AG04450 (cell line): Measurements from ENCODE around the gene DBNDD1. TPM values are rescaled to one million over a fixed set of nuclear protein-coding genes. Genes with fewer than 3 reads are reported as not detected.
A peak's percentile ranks its signal among the peaks of the same experiment; 100 is the strongest.
"Not testable (repeated sequence)": the region's sequence is repeated elsewhere in the genome, so short reads cannot be mapped to it uniquely, and the experiment has no call there.

Source experiments
- CTCF ChIA-PET: fragments of 300-600, 350-600 bp; formaldehyde crosslinking; extraction: SDS; loops from one replicate; lab custom pipeline; 2022; ENCODE audit warnings: antibody characterized with exemption, inconsistent platforms; lab: Charles Lee
- POLR2A ChIA-PET: fragments of 350-600 bp; formaldehyde crosslinking; extraction: SDS; loops from one replicate; lab custom pipeline; 2021; ENCODE audit warnings: antibody characterized with exemption, inconsistent platforms; lab: Yijun Ruan, JAX
- DNase-seq: peaks from one replicate; pipeline ENCODE4 v3.0.0-alpha.2; 2011; ENCODE audit warnings: low read depth, low spot score
- H3K27ac ChIP-seq: one replicate; pipeline ENCODE4 v1.5.1; 2012; ENCODE audit warnings: low read depth, low read length, control low read depth
- H3K27me3 ChIP-seq: one replicate; pipeline ENCODE4 v1.6.0; 2012; ENCODE audit warnings: low read length; ENCODE audit not compliant: control insufficient read depth, insufficient read depth
- H3K4me3 ChIP-seq: 2 replicates; pipeline ENCODE4 v1.5.1; 2011; ENCODE audit warnings: mild to moderate bottlenecking, low read depth, low read length, control low read depth
- H3K9me3 ChIP-seq: 2 replicates; pipeline ENCODE4 v1.5.1; 2012; ENCODE audit warnings: low read length; ENCODE audit not compliant: control insufficient read depth, insufficient read depth
- polyA minus RNA-seq: library from RNA; depleted of rRNA, polyadenylated mRNA; stranded (reverse); fragments of >200 nt; gene quantifications from 2 replicates; pipeline ENCODE4 v1.2.3, GENCODE V29; 2011; rRNA and poly(A)+ RNA removed
- polyA plus RNA-seq: library from polyadenylated mRNA; depleted of rRNA; stranded (reverse); fragments of >200 nt; gene quantifications from 2 replicates; pipeline ENCODE4 v1.2.3, GENCODE V29; 2011; rRNA removed
- TF ChIP-seq, protein P1 (sequence below): IDR thresholded peaks from 2 replicates; pipeline ENCODE4 v1.5.1; 2011; ENCODE audit warnings: low read depth, low read length, control low read depth, inconsistent platforms

The DBNDD1 gene, protein sequence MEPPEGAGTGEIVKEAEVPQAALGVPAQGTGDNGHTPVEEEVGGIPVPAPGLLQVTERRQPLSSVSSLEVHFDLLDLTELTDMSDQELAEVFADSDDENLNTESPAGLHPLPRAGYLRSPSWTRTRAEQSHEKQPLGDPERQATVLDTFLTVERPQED
- polyA plus RNA-seq (9.2 and 12.5 TPM in 2 replicates), polyA minus RNA-seq (5.8 and 7.2 TPM in 2 replicates)

DNA sequence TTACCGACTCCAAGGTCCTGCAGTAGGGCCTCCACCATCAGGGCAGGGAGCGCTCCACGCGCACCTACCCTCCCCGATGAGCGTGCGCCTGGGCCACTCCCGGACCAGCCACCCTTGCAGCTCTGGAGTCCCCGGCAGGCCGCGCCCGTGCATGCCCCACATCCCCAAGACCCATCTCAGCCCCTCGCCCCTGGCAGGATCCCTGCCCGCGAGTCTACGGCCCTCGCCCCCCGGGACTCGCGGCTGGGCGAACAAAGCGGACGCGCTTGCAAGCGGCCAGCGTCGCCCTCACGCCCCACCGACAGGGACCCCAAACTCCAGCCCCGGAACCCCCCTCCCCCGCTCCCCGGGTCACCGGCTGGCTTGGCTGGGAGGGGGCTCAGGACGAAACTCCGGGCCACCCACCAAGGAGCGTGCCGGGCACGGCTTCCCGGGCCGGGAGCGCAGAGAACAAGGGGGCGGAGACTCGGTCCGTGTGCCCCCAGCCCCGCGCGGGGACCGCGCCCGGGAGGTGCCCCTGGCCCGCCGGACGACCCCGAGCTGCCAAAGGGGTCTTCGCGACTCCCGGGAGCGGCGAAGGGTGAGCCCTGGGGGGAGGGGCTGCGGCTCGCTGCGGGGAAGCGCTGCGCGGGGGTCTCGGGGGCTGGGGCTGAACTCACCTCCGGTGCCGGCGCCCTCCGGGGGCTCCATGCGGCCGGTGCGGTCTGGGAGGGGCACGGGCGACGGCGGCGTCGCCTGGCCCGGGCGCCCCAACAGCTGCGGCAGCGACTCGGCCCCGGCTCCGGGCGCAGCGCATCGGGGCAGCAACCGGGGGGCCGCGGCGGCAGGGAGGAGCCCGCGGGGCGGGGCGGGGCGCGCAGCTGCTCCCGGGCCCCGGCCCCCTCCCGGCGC is at the start of gene DBNDD1:
TSS of gene DBNDD1 (minus strand) at position 805 of the 891 bp plus-strand sequence. CDS start at position 690, 115 bp downstream.
- TF ChIP-seq, protein P1, sequence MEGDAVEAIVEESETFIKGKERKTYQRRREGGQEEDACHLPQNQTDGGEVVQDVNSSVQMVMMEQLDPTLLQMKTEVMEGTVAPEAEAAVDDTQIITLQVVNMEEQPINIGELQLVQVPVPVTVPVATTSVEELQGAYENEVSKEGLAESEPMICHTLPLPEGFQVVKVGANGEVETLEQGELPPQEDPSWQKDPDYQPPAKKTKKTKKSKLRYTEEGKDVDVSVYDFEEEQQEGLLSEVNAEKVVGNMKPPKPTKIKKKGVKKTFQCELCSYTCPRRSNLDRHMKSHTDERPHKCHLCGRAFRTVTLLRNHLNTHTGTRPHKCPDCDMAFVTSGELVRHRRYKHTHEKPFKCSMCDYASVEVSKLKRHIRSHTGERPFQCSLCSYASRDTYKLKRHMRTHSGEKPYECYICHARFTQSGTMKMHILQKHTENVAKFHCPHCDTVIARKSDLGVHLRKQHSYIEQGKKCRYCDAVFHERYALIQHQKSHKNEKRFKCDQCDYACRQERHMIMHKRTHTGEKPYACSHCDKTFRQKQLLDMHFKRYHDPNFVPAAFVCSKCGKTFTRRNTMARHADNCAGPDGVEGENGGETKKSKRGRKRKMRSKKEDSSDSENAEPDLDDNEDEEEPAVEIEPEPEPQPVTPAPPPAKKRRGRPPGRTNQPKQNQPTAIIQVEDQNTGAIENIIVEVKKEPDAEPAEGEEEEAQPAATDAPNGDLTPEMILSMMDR, result no peak
- POLR2A ChIA-PET, result interaction anchor here (0.7 to 1.0 kb wide), 2 partner anchors 46 to 97 kb away, joined by 3 to 4 read pairs; no protein-coding TSS in a partner anchor
- H3K9me3 ChIP-seq, result no peaks in the 10 kb centered on the region; the same call in 1 of the 2 replicates

DNA sequence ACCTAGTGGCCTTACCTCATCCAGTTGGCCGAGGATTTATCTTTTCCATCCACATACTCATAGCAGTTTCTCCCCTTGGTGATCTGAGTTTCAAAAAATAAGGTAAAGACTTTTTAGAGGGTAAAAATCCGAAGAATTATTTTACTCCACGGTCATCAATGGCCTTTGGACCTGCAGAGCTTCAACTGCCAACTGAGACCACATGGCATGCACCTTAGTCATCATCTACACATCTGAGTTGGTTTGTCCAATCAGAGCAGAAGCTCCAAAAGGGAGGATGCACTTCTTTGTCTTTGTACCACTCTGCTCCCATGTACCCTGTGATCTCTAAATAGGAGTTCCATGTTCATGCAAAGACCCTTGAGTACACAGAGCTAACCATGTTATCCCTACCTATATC is 42.2 kb upstream of the DBNDD1 start:
- ChIA-PET CTCF (no interaction called here), POLR2A (no interaction called here)
- no peak overlapping the region for H3K4me3 ChIP-seq
- no peak for DNase-seq
- TF ChIP-seq, protein P1, result no peak
- no peak overlapping the region for H3K27ac ChIP-seq
- H3K27me3 ChIP-seq, result peaks cover 6% of the 10 kb centered on the region
- H3K9me3 ChIP-seq, result no peaks in the 10 kb centered on the region

More for the DNA sequence above, at the start of gene DBNDD1:
- peak within 1 kb of the TSS; percentile 73 for H3K27ac ChIP-seq
- H3K4me3 ChIP-seq, result peak within 1 kb of the TSS; percentile 64
- H3K27me3 ChIP-seq, result no peaks in the 10 kb centered on the region
- DNase-seq, result no peak
- CTCF ChIA-PET, result no interaction called here

DNA sequence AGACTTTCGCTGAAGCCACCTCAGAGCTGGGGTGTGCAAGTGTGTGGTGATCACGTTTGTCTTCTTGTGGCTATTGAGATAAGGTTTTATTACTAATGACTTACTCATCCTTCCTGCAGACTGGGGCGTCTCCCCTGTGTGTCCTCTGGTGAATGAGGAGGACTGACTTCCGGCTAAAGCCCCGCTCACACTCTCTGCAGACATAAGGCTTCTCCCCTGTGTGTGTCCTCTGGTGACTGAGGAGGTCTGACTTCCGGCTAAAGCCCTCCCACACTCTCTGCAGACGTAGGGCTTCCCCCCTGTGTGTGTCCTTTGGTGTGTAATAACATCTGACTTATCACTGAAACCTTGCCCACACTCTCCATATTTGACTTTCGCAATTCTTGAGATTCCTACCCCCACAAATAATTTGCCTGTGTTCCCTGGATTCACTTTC is 38.5 kb upstream of the DBNDD1 start:
- Histone ChIP-seq H3K4me3 (no peak overlapping the region), H3K27ac (peak overlapping the region; percentile 39), H3K27me3 (peaks cover 6% of the 10 kb centered on the region), H3K9me3 (peaks cover 11% of the 10 kb centered on the region)
- POLR2A ChIA-PET, result no interaction called here
- TF ChIP-seq, protein P1, result no peak
- CTCF ChIA-PET, result no interaction called here
- DNase-seq, result peak; percentile 16

DNA sequence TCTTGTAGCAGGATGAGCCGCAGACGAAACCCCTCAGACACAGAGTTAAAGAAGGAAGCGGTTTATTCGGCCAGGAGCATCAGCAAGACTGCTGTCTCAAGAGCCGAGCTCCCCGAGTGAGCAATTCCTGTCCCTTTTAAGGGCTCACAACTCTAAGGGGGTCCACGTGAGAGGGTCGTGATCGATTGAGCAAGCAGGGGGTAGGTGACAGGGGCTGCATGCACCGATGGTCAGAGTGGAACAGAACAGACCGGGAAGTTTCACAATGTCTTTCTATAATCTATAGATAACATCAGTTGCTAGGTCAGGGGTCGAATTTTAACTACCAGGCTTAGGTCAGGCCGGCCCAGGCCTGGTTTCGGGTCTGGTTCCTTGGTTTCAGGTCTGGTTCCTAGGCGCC is 37.3 kb upstream of the DBNDD1 start:
- POLR2A ChIA-PET, H3K27me3 ChIP-seq, DNase-seq, CTCF ChIA-PET, H3K27ac ChIP-seq, H3K4me3 ChIP-seq: not testable (repeated sequence)
- H3K9me3 ChIP-seq, result peaks cover 11% of the 10 kb centered on the region

DNA sequence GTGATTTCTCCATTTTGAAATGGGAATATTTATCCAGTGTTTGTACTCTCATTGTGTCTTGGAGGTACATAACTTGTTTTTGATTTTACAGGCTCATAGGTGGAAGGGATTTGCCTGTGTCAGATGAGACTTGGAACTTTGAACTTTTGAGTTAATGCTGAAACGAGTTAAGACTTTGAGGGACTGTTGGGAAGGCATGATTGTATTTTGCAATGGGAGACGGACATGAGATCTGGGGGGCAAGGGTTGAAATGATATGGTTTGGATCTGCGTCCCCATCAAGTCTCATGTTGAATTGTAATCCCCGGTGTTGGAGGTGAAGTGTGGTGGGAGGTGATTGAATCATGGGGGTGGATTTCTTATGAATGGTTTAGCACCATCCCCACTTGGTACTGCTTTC is 36.1 kb upstream of the DBNDD1 start:
- Histone ChIP-seq H3K9me3 (peaks cover 11% of the 10 kb centered on the region), H3K27ac (no peak overlapping the region), H3K27me3 (peaks cover 2% of the 10 kb centered on the region), H3K4me3 (no peak overlapping the region)
- no peak for DNase-seq
- ChIA-PET POLR2A (no interaction called here), CTCF (no interaction called here)
- TF ChIP-seq, protein P1, result no peak
